HG02973 (cell line): ENCODE measurements around the gene TRRAP.

ENCODE experiments used
- ATAC-seq: cut with Tn5 transposase; IDR thresholded peaks from one replicate; pipeline ENCODE4 v1.9.1; 2021; ENCODE audit warnings: moderate library complexity; ENCODE audit not compliant: unreplicated experiment

The TRRAP gene

DNA sequence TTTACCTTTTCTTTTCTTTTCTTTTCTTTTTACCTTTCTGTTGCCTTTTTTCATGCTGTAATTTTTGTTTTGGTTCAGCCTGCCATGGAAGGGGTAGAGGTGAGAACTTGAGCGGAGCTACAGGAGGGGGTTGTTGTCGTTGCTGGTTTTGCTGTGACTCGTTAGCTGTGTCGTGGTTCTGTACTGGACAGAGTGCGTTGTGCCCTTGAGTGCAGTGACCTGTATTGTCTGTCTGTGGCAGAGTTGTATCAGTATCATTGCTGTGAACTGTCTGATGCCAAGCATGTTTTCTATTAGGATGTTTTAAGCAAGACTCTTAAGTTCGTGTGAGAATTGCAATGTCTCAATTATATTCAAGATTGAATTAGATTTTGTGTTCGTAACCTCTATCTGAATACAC is 67.5 kb downstream of the TRRAP start:
- no peak for ATAC-seq

DNA sequence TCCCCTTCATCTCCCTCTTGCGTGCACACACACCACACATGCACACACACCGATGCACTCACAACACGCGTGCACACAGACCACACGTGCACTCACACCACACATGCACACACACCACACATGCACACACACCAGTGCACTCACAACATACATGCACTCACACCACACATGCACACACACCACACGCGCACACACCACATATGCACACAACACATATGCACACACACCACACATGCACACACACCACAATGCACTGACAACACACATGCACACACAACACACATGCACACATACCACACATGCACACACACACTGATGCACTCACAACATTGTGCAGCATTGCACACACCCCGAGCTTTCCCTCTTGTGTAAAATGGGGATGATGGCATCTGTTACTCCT is 68.1 kb downstream of the TRRAP start:
- no peak for ATAC-seq

DNA sequence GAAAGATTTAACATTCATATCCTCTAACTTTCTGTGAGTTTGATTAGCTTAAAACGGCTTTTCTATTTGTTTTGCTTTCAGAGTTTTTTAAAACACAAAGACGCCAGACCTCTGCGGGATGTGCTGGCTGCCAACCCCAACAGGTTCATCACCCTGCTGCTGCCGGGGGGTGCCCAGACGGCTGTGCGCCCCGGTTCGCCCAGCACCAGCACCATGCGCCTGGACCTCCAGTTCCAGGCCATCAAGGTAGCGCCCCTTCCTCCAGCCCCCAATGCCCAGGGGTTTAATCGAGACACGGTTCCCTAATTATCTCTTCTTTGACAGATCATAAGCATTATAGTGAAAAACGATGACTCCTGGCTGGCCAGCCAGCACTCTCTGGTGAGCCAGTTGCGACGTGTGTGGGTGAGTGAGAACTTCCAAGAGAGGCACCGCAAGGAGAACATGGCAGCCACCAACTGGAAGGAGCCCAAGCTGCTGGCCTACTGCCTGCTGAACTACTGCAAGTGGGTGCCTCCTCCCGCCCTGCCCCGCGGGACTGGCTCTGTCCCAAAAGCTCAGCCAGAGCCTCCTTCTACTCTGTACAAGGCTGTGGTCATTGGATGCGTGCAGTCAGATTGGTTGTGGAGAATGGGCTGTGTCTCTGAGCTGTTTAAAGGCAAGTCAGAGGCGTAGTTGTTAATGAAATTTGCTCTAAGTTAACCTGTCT is 71.2 kb downstream of the TRRAP start:
- ATAC-seq = no peak

DNA sequence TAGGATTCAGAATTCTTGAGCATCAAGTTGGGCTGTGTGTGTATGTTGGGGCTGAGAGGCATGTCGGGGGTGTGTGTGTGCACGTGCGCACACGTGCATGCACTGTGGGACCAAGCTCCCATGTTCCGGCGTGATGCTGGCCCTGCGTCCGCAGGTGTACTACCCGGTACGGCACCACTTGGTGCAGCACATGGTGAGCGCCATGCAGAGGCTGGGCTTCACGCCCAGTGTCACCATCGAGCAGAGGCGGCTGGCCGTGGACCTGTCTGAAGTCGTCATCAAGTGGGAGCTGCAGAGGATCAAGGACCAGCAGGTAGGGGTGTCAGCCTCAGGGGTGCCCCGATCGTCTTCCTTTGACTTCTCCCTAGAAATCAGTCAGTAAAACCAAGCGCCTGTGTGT is 77.7 kb downstream of the TRRAP start:
- no peak for ATAC-seq

DNA sequence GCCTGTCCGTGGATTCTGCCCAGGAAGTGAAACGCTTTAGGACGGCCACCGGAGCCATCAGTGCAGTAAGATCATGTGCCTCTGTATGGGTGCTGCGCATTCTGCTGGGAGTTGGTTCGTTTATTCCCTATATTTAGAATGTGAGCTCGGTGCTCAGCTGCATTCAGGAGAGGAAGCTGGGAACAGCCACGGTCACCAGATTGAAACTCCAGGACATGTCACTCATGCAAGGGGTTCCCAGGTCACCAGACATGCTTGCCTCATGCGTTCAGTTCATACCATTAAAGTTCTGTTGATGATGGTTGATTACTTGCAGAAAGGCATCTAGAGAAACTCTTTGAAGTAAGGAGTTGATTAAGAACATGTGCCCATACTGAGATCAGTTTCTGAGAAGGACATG is 78.1 kb downstream of the TRRAP start:
- ATAC-seq = no peak

DNA sequence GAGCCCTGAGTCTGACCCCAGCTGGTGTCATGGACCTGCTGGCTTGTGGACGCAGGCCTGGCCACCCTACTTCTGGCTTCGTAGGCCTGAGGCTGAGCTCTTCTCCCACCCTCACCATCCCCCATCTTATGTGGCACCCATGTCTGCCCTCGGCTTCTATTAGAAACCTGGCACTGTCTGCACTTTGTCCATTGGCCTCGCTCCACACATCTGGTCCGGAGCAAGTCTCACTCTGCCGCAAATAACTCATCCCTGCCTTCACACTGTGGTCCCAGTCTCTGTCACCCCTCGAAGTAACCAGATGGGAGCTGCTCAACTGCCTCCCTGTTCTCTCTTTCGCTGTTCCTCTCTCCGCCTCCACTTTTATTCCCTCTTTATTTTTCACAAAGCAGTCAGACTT is 78.6 kb downstream of the TRRAP start:
- ATAC-seq = no peak

DNA sequence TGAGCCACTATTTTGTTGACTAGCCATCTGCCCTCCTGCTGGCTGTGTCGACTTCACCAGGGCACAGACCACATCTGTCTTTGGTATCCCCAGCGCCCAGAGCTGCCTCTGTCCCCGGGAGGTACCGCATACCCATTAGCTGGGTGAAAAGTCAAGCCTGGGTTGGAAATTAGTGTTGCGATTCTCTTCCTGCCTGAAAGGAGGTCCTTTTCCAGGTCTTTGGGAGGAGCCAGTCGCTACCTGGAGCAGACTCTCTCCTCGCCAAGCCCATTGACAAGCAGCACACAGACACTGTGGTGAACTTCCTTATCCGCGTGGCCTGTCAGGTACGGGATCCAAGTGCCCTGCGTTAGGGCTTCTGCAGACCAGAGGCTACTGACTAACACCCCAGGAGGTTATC is 79.4 kb downstream of the TRRAP start:
- no peak for ATAC-seq

DNA sequence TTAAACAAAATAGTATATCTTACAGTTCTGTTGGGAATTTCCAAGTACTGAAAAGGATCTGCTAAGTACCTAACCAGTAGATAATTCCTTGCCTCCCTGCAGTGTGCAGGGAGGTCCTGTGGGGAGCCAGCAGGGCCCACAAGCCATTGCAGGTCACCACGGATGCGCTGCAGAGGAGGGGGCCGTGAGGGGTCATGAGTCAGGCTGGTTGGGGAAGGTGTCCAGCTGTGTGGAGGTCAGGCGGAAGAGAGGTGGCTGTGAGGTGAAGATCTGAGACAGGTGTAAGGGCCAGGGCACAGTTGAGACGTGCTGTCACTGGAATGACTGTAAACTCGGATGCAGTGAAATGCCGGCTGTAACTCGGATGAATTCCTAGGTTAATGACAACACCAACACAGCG is 80.6 kb downstream of the TRRAP start:
- no peak for ATAC-seq

DNA sequence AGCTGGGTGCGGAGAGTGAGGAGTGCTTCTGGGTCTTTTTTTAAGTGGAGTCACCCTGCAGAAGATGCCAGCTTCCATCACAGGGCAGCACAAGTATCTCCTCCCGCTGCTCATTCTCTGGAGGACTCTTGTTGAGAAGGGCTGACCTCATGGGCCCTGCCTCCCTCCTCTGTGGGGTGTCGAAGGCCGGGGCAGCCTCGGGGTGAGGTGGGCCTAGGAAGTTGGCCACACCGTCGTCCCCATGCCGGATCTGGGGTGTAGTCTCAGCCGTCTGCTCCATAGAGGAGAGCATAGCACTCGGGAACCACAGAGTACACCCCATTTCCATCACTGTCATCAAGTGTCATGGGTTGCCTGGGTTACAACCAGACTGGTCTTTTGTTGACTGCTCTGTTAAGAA is 85.0 kb downstream of the TRRAP start:
- no peak for ATAC-seq

DNA sequence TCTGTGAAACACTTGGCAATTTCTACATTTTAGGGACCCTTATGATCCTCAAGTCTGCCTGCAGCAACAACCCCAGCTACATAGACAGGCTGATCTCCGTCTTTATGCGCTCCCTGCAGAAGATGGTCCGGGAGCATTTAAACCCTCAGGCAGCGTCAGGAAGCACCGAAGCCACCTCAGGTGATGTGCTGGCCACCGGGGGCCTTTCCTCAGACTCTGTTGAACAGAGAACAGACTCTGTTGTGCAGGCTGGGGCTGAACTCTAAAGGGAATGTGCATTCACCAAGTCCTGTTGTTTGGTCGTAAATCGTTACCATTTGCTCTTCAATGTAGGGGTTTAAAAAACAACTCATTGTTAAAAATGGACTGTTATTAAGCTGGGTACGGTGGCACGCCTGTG is 86.3 kb downstream of the TRRAP start:
- no peak for ATAC-seq

DNA sequence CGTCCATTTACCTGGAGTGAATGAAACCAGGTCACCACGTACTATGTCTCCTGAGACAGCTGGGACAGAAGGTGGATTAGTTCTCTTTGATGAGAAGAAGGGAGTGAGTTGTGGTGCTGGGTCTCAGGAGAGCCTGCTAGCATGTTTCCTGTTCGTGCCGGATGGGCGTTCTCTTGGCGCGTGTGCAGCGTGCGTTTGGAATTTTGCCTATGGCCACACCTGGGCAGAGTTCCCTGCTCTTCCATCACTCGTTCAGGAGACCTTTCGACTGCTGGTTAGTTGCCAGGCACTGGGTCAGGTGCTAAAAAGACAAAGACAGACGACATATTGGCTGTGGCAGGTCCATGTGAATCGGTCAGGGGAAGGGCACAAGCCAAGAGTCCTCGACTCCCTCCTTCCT is 90.3 kb downstream of the TRRAP start:
- ATAC-seq = no peak

DNA sequence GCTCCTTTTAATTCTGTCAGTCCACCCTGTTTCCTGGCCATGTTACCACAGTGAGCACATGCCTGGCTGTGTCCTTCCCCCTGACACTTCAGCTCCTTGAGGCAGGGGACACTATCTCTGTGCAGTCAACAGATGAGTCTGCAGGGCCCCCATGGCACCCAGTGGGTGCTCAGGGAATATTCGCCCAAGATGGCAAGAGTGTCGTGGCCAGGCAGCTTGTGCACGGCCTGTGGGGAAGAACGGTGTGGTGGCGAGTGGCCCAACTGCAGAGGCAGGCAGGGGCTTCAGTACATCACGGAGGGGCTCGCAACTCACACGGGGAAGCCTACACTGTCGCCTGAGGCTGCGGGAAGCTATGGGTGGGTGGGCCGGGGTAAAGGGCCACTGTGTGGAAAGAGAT is 91.1 kb downstream of the TRRAP start:
- ATAC-seq = no peak

DNA sequence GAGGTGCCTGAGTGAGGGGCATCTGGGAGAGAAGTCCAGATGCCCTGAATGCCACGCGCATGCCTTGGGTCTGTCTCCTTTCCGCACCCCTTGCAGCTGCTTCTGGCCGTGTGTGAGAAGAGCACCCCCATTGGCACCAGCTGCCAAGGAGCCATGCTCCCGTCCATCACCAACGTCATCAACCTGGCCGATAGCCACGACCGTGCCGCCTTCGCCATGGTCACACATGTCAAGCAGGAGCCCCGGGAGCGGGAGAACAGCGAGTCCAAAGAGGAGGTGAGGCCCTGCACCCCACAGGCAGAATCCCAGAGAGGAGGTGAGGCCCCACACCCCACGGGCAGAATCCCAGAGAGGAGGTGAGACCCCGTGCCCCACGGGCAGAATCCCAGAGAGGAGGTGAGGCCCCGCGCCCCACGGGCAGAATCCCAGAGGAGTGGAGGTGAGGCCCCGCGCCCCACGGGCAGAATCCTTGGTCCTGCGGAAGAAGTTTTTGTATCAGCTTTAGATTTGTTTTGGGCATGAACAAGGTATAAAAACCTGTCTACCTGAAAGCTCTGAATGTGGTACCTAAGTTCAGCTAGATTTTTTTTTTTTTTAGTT is 91.8 kb downstream of the TRRAP start:
- no peak for ATAC-seq

DNA sequence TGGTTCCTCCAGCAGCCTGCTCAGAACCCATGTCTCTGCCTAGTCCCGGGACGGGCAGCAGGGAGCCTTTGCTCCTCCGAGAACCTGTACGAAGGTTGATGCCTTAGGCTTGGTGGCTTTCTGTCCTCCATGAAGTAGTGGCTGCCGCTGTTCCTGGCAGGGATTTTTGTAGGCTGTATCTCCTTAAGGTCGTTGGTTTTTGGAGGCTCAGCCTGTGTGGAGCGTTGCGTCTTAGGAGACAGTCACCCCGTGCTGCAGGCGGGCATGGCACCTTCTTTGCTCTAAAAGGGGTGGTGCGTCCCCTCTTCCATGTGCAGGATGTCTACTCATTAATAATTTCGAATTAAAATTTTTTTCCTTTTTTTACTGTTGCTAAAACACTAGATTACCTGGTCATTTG is 92.5 kb downstream of the TRRAP start:
- no peak for ATAC-seq

DNA sequence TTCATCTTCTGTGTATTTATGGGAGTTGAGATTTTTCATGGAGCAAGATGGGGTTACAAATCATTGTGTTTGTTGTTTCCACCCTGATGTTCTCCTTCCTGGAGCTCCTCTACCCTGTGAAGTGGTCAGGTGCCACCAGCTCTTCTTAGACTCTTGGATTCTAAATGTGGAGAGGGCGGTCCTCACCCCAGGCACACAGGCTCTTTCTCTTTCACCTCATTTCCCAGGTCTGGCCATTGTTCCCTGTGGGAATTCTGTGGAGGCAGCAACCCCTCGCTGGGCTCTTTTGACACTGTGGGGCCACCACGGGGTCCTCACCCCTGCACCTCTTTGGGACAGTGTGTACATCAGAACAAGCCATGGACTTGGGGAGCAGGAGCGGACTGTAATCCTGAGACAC is 95.9 kb downstream of the TRRAP start:
- no peak for ATAC-seq

DNA sequence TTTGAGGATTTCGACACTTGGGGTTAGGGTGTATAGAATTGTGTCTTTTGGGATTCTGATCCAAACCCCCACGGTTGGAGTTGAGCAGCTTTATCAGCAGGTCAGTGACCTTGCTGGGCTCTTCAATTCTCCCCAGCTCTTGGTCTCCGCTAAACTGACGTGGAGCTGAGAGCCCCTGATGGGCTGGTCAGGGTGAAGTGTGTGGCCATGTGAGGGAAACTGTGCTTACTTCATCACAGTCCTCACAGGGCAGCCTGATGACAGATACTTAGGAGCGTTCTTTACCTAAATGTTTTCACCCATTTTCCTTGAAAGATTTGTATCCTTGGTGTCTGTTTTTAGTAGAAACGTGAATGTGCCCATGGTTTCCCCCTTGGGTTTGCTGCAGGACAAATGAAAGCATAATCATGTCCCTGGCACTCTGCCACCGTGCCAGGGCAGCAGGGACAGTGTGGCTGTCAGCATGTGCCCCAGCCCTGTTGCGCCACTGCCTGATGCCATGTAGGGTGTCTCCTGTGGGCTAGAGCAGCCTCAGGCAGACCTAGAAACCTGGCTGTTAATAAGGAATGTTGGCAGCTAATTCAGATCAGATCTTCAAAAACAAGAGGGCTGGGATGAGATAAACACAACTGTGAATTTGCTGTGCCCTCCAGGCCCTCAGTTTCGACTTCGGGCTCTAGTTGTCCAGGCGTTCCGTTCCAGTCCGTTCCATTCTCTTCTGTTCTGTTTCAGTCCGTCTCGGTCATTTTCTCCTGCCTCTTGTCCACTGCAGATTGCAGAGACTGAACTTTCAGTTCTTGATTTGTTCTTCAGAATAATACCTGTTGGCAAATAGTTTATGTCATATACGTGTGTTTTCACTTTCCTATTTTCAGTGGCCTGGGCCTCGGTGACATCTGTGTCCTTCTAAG is 96.8 kb downstream of the TRRAP start:
- ATAC-seq = no peak

DNA sequence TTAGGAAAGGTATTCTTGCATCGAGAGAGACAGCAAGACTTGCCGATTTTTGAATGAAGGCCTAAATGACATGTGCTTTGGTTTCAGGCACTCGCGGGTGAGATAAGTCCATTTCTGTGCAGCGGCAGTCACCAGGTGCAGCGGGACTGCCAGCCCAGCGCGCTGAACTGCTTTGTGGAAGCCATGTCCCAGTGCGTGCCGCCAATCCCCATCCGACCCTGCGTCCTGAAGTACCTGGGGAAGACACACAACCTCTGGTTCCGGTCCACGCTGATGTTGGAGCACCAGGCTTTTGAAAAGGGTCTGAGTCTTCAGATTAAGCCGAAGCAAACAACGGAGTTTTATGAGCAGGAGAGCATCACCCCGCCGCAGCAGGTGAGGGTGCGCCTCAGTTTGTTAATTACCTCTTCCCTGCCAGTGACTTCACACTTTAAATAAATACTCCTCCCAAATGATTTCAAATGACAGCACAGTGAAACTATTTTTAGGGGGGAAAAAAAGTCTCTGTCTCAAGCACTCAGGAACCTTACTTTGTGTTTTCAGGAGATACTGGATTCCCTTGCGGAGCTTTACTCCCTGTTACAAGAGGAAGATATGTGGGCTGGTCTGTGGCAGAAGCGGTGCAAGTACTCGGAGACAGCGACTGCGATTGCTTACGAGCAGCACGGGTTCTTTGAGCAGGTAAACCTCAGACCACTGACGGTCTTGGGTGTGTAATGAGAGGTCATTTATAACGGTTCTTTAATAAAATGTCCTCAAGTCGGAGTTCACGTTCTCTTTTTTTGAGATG is 98.3 kb downstream of the TRRAP start:
- ATAC-seq = no peak

DNA sequence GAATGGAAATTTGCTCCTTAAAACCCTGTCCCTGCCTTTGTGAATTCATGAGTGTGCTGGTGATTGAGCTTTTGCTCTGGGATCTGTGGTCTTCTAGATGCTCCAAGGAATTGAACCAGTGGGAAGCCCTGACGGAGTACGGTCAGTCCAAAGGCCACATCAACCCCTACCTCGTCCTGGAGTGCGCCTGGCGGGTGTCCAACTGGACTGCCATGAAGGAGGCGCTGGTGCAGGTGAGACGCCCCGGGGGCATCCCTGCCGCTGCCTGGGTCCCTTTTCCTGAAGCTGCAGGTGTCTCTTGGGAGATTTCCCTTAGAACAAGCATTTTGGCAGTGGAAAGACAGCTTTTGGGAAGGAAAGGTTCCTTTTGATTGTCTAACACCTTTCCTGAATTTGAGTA is 100.3 kb downstream of the TRRAP start:
- ATAC-seq = no peak

DNA sequence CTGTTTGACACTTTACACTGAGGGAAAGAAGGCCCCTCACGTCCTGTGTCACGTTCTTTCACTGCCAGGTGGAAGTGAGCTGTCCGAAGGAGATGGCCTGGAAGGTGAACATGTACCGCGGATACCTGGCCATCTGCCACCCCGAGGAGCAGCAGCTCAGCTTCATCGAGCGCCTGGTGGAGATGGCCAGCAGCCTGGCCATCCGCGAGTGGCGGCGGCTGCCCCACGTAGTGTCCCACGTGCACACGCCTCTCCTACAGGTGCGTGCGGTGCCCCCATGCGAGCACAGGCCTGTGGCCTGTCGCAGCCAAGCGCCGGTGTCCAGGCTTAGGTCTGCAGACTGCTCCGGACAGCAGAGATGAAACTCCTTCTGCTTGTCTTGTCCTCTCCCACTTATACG is 103.4 kb downstream of the TRRAP start:
- no peak for ATAC-seq

DNA sequence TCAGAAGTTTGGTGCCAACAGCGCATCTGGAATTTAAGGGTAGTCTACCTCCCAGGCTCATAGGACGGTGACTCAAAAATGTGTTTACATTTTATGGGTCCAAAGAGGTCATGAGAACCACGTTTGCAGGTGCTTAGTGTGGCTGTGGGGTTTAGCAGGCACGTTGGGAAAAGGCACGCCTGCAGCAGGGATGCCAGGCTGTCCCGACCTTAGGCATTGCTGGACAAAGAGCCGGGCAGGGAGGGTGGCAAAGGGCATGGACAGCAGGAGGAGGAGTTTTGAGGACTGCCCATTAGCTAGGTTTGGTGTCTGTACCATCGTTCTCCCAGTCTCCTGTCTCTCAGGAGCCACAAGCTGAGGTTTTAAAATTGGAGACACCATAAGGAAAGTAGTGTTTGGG is 104.4 kb downstream of the TRRAP start:
- ATAC-seq = no peak

DNA sequence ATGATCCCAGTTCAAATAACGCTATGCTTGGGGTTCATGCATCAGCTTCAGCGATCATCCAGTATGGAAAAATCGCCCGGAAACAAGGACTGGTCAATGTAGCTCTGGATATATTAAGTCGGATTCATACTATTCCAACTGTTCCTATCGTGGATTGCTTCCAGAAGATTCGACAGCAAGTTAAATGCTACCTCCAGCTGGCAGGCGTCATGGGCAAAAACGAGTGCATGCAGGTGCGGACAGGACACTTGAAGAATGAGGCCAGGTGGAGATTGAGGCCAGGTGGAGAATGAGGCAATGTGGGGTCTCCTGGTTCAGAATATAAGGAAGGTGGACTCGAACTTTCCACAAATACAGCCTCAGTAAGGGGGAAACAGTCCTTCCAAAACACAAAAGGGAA is 105.8 kb downstream of the TRRAP start:
- ATAC-seq = no peak
